NCI-H524 treated with DMSO at 0.1 percent for 48 hours (cell line): Measurements from ENCODE around the gene MAGEB17.
"Not testable (repeated sequence)": the region's sequence is repeated elsewhere in the genome, so short reads cannot be mapped to it uniquely, and the experiment has no call there.

Experiments used
- DNase-seq: peaks from one replicate; lab custom pipeline; 2025; lab: John Stamatoyannopoulos, UW

Gene MAGEB17, protein sequence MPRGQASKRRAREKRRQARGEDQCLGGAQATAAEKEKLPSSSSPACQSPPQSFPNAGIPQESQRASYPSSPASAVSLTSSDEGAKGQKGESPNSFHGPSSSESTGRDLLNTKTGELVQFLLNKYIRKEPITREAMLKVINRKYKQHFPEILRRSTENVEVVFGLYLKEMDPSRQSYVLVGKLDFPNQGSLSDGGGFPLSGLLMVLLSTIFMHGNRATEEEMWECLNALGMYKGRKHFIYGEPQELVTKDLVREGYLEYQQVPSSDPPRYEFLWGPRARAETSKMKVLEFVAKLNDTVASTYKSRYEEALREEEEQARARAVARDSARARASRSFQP

DNA sequence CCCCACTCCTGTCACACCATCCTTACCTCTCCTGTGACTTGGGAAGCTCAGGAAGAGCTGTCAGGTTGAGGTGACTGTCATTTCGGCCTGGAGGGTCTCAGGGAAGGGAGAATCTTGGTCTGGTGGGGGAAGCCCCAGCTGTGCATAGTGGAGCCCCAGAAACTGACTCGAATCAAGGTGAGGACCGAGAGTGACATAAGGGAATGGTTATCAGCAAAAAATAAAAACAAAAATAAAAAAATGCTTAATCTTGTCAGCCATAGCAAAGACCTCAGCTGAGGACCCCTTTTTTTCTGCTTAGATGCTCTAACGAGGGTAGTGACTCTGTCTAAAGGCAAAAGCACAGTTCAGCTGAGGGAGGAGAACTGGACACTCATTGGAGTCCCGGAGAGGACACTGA, at the start of gene MAGEB17:
Gene MAGEB17 (plus strand): TSS at position 301 of the 400 bp plus-strand sequence. CDS start 2,902 bp downstream, outside the sequence.
- no peak for DNase-seq

DNA sequence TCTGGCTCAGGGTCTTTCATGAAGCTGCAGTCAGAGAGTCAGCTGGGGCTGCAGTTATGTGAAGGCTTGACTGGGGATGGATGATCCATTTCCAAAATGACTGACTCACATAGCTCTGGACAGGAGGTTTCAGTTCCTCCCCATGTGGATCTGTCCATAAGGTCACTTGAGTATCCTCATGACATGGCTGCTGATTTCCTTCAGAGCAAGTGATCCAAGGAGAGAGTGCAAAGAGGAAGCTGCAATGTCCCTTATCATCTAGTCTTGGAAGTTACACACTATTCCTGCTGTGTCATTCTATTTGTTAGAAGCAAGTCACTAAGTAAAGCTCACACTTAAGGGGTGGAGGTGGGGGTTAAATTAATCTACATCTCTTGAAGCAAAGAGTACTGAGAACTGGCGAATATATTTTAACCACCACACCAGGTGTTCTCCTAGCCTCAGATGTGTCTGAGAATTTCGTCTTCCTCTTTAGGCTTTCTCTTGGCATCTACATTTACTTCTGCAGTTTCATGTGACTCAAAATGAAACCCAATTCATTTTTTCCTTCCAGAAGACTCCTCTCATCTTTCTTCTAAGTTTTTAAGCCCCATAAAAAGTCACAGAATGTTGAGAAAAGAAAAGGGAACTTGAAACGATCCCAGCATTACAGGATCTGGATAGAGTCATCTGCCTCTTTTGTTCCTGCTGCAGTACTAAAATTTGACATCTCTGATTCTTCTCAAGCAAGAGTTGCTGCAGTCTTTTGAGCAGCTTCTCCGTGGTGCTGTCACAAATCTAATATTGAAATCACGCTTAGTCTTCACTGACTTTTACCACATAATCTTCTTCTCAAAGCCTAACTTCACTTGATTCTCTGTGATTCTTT, 47.7 kb upstream of the MAGEB17 start:
- no peak for DNase-seq

DNA sequence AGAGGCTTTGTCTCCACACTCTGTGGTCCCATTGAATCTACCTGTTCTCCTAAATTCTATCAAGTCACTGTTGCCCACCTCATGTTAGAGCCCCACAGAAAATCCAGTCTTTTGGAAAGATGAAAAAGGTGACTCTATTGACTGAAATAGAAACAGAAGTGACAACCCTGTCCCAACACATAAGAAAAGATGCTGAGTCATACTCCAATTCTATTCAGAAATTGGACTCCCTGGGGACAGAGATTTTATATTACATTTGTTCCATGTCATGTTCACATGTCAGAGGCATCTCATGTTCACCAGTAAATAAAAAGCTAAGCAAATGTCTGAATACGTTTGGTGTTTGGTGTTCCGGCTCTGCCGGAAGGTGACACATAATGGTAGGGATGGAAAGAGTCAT, 46.9 kb upstream of the MAGEB17 start:
- no peak for DNase-seq

DNA sequence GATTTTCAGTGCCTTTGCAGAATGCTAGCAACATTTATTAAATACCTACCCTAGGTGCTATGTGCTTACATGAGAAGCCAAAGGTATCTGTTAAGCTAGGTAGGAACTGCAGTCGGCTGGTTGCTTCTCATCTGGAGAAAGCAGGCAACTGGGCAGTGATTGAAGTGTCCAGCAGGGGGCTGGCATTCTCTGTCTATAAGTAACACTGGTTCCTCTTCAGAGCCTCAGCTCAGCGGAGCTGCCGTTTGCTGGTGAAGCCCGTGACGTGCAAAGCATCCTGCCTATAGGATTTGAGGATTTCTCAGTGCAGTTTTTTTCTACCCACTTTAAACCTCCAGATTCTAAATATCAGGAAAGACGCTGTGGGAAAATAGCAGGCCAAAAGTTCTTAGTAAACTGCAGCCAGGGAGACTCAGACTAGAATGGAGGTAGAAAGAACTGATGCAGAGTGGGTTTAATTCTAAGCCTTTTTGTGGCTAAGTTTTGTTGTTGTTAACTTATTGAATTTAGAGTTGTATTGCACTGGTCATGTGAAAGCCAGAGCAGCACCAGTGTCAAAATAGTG, 44.0 kb upstream of the MAGEB17 start, which contains the start of gene GRPR:
Gene GRPR (plus strand): TSS at position 344 of the 565 bp plus-strand sequence. CDS start 389 bp downstream, outside the sequence.
- DNase-seq = peak; percentile 66

DNA sequence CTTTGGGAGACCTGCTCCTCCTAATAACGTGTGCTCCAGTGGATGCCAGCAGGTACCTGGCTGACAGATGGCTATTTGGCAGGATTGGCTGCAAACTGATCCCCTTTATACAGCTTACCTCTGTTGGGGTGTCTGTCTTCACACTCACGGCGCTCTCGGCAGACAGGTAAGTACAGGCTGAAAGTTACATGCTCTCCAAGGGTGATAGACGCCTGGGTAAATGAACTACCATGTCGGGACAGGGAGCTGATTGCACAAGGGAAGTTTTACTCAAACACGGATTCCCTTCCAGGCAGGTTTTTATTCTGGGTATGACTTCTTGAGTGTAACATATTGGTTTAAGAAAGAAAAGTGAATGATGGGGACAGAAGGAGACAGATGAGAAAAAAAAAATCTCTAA, 43.1 kb upstream of the MAGEB17 start:
- DNase-seq = no peak

DNA sequence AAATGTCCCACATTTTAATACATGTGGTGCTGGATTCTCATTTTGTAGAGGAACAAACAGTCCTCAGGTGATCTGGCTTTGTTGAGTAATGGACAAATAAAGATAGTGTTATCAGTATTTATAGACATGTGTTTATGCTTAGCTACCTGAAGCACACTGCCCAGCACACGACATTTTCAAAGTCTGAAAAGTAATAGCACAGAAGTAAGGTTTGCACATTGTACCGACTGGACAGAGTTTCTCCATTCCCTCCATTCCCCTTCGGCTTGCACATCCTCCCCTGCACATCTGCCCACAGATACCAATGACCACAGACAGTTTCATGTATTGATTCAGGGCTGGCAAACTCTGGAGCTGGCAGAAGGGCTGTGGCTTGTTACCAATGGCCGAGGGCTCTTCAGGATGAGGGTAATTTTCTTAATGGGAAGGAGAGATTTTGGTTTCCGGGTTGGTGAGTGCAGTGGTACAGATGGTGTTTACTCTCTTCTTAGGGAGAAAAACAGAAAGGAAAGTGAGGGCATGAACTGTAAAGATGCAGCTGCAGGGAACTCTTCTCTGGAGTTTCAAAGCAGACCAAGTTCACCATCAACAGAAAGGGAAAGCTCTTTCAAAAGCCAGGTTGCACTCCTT, 41.6 kb upstream of the MAGEB17 start:
- peak; percentile 12 for DNase-seq

DNA sequence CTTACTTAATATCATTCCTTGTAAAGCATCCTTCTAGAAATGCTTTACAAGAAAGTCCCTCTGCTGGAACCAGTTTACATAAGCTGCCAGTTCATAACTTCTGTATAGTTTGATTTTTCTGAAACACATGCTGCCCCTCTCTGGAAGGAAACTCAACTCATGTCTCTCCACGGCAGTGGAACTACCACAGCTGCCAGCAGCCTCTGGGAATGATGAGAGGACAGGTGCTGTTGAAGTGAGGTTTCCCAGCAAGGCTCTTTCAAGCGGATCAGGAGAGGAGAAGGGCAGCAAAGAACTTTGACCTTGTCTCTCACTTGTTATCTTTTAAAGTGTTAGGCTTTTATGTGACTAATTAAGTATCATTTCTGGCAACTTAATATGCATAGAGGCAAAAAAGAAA, 36.6 kb upstream of the MAGEB17 start:
- DNase-seq = no peak

DNA sequence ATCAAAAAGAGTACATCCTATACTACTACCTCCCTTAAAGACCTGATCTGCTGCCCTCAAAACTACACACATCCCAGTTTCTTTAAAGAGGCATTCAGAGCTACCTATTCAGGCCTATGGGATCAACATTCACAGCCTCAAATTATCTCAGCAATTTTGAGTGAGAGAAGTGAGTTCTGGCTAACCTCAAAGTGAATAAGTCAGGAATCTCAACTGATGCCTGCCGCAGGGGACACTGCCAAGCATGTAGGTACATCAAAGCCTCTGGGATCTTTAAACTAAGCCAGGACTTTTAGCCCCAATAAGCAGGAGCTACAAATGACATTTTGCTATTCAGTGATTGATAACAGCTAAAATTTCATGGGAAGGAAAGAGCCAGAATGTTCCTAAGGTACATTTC, 32.3 kb upstream of the MAGEB17 start:
- no peak for DNase-seq

DNA sequence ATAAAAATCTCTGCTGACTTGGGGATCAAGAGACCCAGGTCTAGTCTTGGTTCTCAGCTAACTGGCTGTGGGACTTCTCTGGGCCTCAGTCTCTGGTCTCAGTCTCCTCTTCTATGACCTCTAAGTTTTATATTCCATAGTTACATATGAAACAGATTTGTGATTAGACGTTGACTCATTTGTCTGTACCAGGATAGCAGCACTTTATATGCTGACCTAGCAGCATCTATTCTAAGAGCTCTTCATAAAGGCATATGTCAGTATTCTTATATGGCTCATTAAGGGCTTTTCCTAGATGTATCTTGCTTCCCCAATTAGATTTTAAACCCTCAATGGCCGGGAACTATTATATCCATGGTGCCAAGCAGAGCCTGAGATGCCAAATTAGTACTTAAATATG, 31.2 kb upstream of the MAGEB17 start:
- peak; percentile 19 for DNase-seq

DNA sequence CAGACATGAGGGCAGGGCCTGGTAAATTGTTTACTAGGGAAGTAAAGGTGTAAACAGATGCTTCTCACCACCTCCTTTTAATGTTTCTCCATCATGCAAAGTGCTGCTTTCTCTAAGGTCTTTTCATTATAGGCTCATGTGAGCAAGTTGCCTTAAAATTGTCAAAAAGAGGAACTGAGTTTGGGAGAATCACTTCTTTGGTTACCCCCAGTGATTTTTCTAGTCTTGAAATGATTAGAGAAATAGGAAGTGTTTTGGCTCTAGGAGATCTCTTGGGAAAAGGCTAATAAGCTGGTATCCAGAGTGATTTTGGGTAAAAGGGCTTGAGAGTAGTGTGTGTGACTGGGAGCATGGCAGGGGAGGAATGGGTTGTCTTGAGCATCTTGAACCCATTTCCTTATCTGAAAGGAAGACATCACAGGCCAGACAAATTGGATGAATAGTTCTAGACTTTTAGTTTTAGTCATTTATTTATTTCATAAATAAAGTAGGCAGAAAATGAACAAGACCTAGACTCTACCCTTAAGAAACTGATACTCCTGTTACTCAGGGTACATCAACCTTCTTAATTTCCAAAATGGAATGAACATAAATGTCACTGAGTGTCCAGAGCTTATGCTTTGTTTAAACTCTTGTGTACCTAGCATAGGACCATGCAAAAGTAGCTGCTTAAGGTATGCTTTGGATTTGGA, 29.7 kb upstream of the MAGEB17 start:
- no peak for DNase-seq

DNA sequence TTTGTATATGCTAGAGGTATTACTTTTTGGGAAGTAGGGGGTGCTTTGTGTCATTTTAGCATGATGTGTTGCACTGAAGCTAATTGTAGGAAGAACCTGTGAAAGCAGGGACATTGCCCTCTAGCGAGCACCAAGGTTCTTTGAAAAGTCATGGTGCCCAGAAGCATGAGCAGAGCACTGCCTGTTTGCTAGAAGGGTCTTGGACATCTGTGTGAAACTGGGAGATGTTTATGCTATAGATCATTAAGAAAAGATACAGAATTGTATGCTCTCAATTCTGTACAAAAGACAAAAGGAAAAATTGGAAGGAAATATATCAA, 29.2 kb upstream of the MAGEB17 start:
- no peak for DNase-seq

DNA sequence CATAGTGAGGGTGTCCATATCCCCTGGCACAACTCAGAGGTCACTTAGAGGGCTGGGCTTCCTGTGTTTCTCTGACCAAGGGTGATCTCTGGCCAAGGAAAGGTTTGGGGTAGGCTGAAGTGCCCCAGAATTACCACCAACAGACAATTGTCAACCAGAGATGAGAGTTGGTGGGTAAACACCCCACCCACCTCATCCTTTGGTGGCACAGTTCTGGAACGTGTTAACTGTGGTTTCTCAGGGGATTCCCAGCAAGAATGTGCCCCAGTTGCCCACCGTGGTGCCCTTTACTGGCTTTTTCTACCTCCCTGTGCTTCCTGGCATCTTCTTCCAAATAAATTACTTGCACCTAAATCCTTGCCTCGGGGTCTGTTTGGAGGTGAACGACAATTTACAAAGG, 26.8 kb upstream of the MAGEB17 start:
- DNase-seq = no peak

DNA sequence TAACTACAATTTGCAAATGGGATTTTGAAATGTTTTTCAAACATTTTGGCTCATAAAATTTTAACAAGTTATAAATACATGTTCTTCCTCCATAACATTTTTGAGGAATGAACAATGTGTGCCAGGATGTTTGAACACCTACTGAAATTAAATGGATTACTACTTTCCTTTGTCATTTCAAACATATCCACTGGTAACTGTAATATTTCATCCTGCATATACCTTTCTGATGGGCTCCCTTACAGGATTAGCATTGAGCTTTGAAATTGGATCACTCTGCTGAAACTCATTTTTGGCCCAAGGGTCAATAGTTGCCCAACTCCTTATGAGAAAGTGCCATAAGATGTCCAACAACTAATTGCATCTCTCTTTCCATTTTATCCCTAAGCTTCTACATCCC, 26.3 kb upstream of the MAGEB17 start:
- no peak for DNase-seq

DNA sequence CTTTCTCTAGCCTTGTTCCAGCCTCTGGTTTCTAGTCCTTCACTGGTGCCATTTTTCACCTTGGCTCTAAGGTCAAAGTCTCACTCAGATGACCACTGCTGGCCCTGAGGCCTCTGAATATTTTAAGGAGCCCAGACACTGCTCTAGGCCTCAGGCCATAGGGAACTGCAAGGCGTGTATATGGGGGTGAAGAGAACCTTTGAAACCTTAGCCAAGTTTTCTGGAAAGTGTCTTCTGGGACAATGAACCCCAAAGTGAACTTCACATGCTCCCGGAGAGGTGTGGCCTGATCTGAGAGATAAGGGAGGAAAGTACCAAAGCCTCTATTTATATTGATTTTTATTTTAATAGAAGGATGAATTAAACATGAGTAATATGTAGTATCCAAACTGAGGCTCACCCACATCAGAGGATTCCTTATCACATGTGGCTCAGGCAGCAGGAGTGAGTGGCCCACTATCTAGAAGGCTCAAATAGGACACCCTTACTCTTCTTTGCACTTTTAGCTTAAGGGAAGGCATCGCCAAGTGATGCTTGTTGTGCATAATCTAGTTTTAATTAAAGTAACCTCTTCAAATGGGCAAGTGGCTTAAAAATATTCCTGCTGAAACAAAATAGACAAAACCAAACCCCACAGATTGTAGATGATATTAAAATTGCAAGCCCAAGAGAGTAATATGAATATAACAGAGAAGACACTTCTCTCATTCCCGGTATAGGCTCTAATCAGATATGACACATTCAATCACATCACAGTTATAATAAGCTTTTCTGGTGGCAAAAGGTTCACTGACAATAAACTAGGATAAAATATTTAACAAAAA, 25.6 kb upstream of the MAGEB17 start:
- no peak for DNase-seq

DNA sequence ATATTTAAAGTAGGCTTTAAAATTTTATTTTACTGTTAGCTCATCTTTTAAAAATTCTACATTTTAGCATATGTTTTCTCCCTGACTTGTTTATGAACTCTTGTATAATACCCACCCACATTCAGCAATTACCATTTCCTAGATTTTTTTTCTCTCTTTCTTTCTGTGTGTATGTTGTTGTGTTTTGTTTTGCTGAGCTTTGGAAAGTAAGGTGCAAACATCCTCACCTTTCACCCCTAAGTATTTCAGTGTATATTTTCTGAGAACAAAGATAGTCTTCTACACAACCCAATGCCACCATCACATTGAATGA, 25.1 kb upstream of the MAGEB17 start:
- no peak for DNase-seq

DNA sequence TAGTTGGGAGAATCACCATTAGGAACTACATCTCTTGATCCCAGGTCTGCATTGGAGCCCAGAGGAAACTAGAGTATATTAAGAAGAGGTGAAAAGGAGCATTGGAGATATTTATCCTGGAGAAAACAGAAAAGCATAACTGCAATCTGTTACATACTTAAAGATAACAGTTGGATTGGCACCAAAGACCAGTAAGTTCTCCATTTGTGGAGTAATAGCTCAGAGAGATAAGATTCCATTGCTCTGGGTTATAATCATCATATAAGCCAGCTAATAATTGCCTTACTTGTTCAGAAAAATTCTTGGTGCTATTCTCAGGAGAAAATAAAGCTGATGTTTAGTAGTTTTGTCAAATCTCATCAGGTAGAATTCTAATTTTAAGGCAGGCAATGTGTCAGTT, 23.3 kb upstream of the MAGEB17 start:
- DNase-seq = no peak

DNA sequence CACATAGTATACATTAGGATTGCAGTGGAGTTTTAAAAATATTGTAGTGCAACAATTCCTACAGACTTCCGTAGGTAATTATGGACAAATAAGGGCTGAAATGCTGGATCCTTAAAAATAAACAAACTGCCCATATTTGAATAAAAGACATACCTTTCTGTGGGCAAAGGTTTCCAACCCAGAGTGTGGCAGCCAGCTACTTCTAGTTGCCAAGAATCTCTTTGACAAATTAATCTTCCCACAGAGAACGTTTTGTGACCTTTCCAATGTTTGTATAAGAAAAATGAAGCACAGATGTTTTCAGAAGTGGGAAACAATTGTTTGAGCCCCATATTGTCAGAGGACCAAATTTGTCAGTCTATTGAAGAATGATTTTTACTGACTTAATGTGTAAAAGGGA, 22.9 kb upstream of the MAGEB17 start:
- DNase-seq = no peak

DNA sequence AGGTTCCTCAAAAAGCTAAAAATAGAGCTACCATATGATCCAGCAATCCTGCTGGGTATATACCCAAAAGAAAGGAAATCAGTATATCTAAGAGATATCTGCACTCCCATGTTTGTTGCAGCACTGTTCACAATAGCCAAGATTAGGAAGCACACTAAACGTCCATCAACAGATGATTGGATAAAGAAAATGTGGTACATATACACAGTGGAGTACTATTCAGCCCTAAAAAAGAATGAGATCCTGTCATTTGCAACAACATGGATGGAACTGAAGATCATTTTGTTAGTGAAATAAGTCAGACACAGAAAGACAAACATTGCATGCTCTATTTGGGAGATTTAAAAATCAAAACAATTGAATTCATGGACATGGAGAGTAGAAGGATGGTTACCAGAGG, 22.2 kb upstream of the MAGEB17 start:
- not testable (repeated sequence) for DNase-seq

DNA sequence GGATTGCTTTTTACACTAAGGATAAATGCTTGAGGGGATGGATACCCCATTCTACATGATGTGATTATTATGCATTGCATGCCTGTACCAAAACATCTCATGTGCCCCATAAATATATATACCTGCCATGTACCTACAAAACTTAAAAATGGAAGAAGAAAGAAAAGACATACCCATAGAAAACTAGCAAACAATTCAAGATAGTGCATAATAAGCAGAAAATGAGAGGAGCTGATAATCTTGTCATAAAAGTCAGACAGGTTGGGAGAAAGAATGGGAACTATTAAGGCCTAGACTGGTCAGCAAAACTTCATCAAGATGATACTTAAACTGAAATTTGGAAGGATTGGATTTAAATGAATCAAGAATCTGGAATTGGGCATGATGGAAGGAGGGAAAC, 21.6 kb upstream of the MAGEB17 start:
- DNase-seq = no peak

DNA sequence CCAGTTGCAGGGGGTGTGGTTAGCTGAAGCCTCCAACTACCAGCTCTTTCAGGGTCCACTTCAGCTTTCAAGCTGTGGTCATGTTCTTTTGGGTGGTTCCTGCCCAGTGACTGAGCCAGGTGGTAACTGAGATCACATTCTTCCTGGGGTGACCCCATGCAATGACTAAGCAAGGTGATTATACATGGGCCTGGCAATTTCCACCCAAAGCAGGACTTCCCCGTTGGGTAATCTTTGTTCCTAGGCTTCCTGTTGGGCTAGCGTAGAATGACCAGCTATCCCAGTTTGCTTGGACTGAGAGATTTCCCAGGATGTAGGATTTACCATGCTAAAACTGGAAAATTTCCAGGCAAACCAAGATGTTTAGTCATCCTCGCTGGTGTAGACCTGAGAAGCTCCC, 18.4 kb upstream of the MAGEB17 start:
- no peak for DNase-seq

DNA sequence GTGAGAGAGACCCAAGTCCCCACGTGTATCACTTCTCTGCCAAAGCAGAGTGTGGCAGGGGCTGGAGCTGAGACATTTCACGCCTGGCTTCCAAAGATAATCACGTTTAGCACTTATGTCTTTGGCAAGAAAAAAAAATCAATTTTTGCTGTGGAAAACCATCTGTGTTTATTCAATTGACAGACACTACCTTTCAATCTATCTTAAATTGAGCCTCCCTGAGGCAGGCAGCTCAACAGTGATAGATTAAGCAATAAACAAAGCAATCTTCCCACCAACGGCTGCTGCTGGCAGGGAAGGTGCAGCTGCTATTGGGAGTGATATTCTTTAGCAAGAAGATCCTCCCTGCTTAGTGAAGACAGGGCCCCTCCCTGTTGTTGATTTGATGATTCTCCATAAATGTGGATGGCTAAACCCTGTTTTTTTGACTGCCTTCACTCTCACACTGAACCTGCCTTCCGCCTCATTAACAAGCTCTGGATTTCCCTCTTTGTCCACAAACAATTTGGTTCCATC, 11.6 kb upstream of the MAGEB17 start:
- no peak for DNase-seq
